Dendritic cell treated with granulocyte-macrophage colony-stimulating factor and Interleukin-4, amounts not matched to agents 40 ng/mL and 50 ng/mL, for 4 days (primary cell): ENCODE measurements around the gene FANK1.
"Not testable (repeated sequence)": the region's sequence is repeated elsewhere in the genome, so short reads cannot be mapped to it uniquely, and the experiment has no call there.

Source experiments
- H3K27ac Mint-ChIP-seq: one replicate; pipeline ENCODE4 v1.8.0; 2022; ENCODE audit warnings: mild to moderate bottlenecking, mixed read lengths
- H3K27me3 Mint-ChIP-seq: one replicate; pipeline ENCODE4 v1.8.0; 2022; ENCODE audit warnings: mild to moderate bottlenecking, mixed read lengths
- H3K36me3 Mint-ChIP-seq: one replicate; pipeline ENCODE4 v1.8.0; 2022; ENCODE audit warnings: low read depth, mixed read lengths
- H3K4me1 Mint-ChIP-seq: one replicate; pipeline ENCODE4 v1.8.0; 2022; ENCODE audit warnings: low read depth, mixed read lengths
- H3K4me3 Mint-ChIP-seq: one replicate; pipeline ENCODE4 v1.8.0; 2022; ENCODE audit warnings: mild to moderate bottlenecking, moderate library complexity, mixed read lengths
- H3K9me3 Mint-ChIP-seq: one replicate; pipeline ENCODE4 v1.8.0; 2022; ENCODE audit warnings: mixed read lengths
- intact Hi-C: fragments of 100-400 bp; cut with micrococcal nuclease; formaldehyde crosslinking; loops from one replicate; pipeline ENCODE4 v1.15.0; 2022

The FANK1 gene

GRCh38 chr10:126046831-126047230, 150.5 kb downstream of the FANK1 start:
- intact Hi-C loops: no loop called here
- peaks cover 56% of the 10 kb centered on the region for H3K4me1 Mint-ChIP-seq
- peaks cover 9% of the 10 kb centered on the region for H3K27me3 Mint-ChIP-seq
- H3K36me3 Mint-ChIP-seq: no peaks in the 10 kb centered on the region
- H3K27ac Mint-ChIP-seq: no peak overlapping the region
- H3K9me3 Mint-ChIP-seq: no peaks in the 10 kb centered on the region
- H3K4me3 Mint-ChIP-seq: no peak overlapping the region

- H3K4me3 Mint-ChIP-seq, H3K27me3 Mint-ChIP-seq, intact Hi-C loops, H3K36me3 Mint-ChIP-seq, H3K9me3 Mint-ChIP-seq: not testable (repeated sequence)
- peaks cover 56% of the 10 kb centered on the region for H3K4me1 Mint-ChIP-seq
- H3K27ac Mint-ChIP-seq: peak overlapping the region; percentile 77
These were observed 151.4 kb downstream of the FANK1 start for GRCh38 chr10:126047749-126048148.

GRCh38 chr10:126049759-126050700, 153.7 kb downstream of the FANK1 start:
- no peaks in the 10 kb centered on the region for H3K36me3 Mint-ChIP-seq
- peaks cover 60% of the 10 kb centered on the region for H3K4me1 Mint-ChIP-seq

GRCh38 chr10:126052171-126052570, 155.8 kb downstream of the FANK1 start:
- no peaks in the 10 kb centered on the region for H3K36me3 Mint-ChIP-seq
- H3K4me1 Mint-ChIP-seq: peaks cover 60% of the 10 kb centered on the region
- H3K27ac Mint-ChIP-seq: peak overlapping the region; percentile 77
- H3K9me3 Mint-ChIP-seq: no peaks in the 10 kb centered on the region
- intact Hi-C loops: no loop called here
- H3K4me3 Mint-ChIP-seq: no peak overlapping the region
- peaks cover 16% of the 10 kb centered on the region for H3K27me3 Mint-ChIP-seq

More at GRCh38 chr10:126049759-126050700, 153.7 kb downstream of the FANK1 start:
- Mint-ChIP-seq H3K27me3 (peaks cover 12% of the 10 kb centered on the region), H3K4me3 (no peak overlapping the region), H3K9me3 (no peaks in the 10 kb centered on the region), H3K27ac (peak overlapping the region; percentile 77)
- intact Hi-C loops: no loop called here

GRCh38 chr10:126054191-126054590, 157.8 kb downstream of the FANK1 start:
- intact Hi-C loops: no loop called here
- Mint-ChIP-seq H3K36me3 (no peaks in the 10 kb centered on the region), H3K4me1 (peaks cover 56% of the 10 kb centered on the region), H3K27me3 (peaks cover 28% of the 10 kb centered on the region), H3K27ac (no peak overlapping the region), H3K9me3 (no peaks in the 10 kb centered on the region), H3K4me3 (no peak overlapping the region)

- peaks cover 19% of the 10 kb centered on the region for H3K27me3 Mint-ChIP-seq
- peaks cover 48% of the 10 kb centered on the region for H3K4me1 Mint-ChIP-seq
- intact Hi-C loops: no loop called here
- H3K4me3 Mint-ChIP-seq: no peak overlapping the region
- no peak overlapping the region for H3K27ac Mint-ChIP-seq
- peaks cover 9% of the 10 kb centered on the region for H3K9me3 Mint-ChIP-seq
- peaks cover 6% of the 10 kb centered on the region for H3K36me3 Mint-ChIP-seq
These were observed 161.1 kb downstream of the FANK1 start for GRCh38 chr10:126057494-126057893.

GRCh38 chr10:126058104-126058503, 161.7 kb downstream of the FANK1 start:
- Mint-ChIP-seq H3K27me3 (peaks cover 17% of the 10 kb centered on the region), H3K27ac (peak overlapping the region; percentile 34), H3K4me3 (no peak overlapping the region), H3K9me3 (peaks cover 9% of the 10 kb centered on the region), H3K36me3 (peaks cover 6% of the 10 kb centered on the region), H3K4me1 (peaks cover 48% of the 10 kb centered on the region)
- intact Hi-C loops: no loop called here

- Mint-ChIP-seq H3K27ac (peak overlapping the region; percentile 34), H3K9me3 (peaks cover 9% of the 10 kb centered on the region), H3K4me3 (no peak overlapping the region), H3K27me3 (peaks cover 17% of the 10 kb centered on the region), H3K4me1 (peaks cover 52% of the 10 kb centered on the region), H3K36me3 (peaks cover 6% of the 10 kb centered on the region)
- intact Hi-C loops: no loop called here
These were observed 162.1 kb downstream of the FANK1 start for GRCh38 chr10:126058507-126058906.
